GM19043 (cell line): ENCODE measurements around the gene FALEC.

ENCODE experiments used
- ATAC-seq: cut with Tn5 transposase; IDR thresholded peaks from one replicate; pipeline ENCODE4 v1.9.1; 2021; ENCODE audit warnings: low read depth; ENCODE audit not compliant: unreplicated experiment

Gene FALEC

GRCh38 chr1:150511551-150511950 lies 4.0 kb upstream of the FALEC start:
- ATAC-seq: no peak

GRCh38 chr1:150511985-150512660 lies 3.4 kb upstream of the FALEC start:
- ATAC-seq: no peak

- ATAC-seq: no peak
These were observed 2.7 kb upstream of the FALEC start for GRCh38 chr1:150512846-150513245.

- ATAC-seq: no peak
These were observed 2.2 kb upstream of the FALEC start for GRCh38 chr1:150513351-150513791.

GRCh38 chr1:150514260-150514659 lies 1.3 kb upstream of the FALEC start:
- ATAC-seq: no peak

GRCh38 chr1:150514913-150515327 lies 632 bp upstream of the FALEC start:
- no peak for ATAC-seq

- no peak for ATAC-seq
These were observed 569 bp downstream of the FALEC start for GRCh38 chr1:150516050-150516591.

- no peak for ATAC-seq
These were observed 1.1 kb downstream of the FALEC start for GRCh38 chr1:150516616-150517015.

GRCh38 chr1:150521196-150521968 lies 5.8 kb downstream of the FALEC start:
- no peak for ATAC-seq

- ATAC-seq: no peak
These were observed 9.8 kb downstream of the FALEC start for GRCh38 chr1:150525348-150525747.

GRCh38 chr1:150528196-150528595 lies 12.6 kb downstream of the FALEC start:
- no peak for ATAC-seq

GRCh38 chr1:150529017-150529416 lies 13.5 kb downstream of the FALEC start:
- ATAC-seq: no peak

GRCh38 chr1:150530491-150531159 lies 15.1 kb downstream of the FALEC start:
- no peak for ATAC-seq

- no peak for ATAC-seq
These were observed 17.3 kb downstream of the FALEC start for GRCh38 chr1:150532860-150533259.

- ATAC-seq: no peak
These were observed 18.4 kb downstream of the FALEC start for GRCh38 chr1:150534002-150534401.

- ATAC-seq: no peak
These were observed 20.1 kb downstream of the FALEC start for GRCh38 chr1:150535511-150536287.

- ATAC-seq: no peak
These were observed 21.5 kb downstream of the FALEC start for GRCh38 chr1:150536836-150537731.

- no peak for ATAC-seq
These were observed 22.5 kb downstream of the FALEC start for GRCh38 chr1:150537732-150538684.
